ENCODE measurements around the gene LGALS12.
A peak's percentile ranks its signal among the peaks of the same experiment; 100 is the strongest.
"Not testable (repeated sequence)": the region's sequence is repeated elsewhere in the genome, so short reads cannot be mapped to it uniquely, and the experiment has no call there.

The LGALS12 gene

DNA sequence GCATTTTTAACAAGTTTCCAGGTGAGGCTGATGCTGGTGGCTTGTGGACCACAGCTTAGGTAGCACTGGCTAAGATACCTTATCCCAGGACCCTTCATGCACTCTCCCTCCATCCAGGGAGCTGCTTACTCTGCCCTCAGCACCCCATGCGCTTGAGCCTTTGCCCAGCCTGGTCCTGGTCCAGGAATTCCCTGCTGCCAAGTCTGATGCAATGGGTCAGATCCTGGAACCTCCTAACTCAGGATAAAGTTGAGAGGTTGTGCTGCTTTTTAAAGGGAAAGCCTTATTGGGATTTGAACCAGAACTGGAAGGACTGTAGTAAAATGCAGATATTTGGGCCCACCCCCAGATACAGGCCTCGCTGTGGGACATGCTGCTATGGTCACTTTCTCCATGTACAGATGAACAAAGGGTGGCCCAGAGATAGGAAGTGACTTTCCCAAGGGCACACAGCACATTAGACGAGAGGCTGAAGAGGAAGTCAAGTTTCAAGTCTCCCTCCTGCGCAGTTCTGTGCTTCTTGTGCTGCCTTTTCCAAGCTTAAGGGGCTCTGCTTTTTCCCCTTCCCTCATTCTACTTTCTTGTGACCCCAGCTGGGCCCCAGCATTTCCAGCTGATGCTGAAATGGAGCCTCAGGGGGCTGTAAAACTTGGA is 824 bp upstream of the LGALS12 start:
- no peak for DNase-seq (ENCODE audit: low spot score)

DNA sequence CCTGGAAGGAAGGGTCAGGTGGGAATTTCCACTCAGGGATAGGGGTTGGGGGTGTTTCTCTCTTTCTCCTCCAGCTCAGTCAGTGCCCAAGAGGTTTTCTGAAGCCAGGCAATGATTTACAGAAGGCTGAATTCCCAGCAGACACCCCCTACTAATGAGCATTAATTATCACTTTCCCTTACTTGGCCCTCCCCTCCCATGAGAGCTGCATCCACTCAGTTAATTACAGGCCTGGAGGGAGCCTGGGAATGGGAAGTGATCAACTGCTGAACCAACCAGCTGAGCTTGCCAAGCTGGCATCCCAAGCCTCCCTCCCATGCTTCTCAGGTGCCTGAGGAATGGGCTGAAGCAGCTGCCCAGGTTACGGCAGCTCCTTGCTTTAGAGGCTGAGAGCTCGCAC is 992 bp downstream of the LGALS12 start:
- no peak for DNase-seq (ENCODE audit: low spot score)

DNA sequence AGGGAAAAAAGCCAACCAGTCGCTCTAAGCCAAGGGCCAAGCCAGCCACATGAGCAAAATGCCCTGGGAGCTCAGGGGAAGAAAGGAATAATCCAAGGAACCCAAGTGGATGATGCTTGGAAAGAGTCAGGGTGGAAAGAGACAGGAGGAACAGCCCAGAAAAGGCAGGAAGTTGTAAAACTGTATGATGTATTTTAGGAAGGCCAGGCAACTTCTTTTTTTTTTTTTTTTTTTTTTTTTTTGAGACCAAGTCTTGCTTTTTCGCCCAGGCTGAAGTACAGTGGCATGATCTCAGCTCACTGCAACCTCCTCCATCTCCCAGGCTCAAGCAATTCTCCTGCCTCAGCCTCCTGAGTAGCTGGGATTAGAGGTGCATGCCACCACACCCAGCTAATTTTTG is 1.6 kb downstream of the LGALS12 start:
- no peak for DNase-seq (ENCODE audit: low spot score)

DNA sequence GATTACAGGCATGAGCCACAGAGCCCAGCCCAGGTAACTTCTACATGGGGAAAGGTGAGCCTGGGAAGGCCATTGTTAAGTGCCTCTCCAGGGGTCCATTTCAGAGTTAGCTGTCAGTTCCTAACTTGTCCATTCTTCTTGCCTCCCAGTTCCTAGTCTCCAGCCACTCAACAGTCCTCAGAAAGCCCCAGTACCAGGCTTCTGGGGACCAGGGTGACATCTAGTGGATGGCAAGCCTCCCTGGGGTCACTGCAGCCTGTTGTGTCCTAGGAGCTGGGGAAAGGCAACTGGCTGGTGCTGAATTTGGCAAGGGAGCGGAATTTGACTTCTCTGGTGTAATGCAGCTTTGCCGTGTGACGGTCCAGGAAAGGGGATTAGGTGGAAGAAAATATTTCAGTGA is 2.1 kb downstream of the LGALS12 start:
- no peak for DNase-seq (ENCODE audit: low spot score)

DNA sequence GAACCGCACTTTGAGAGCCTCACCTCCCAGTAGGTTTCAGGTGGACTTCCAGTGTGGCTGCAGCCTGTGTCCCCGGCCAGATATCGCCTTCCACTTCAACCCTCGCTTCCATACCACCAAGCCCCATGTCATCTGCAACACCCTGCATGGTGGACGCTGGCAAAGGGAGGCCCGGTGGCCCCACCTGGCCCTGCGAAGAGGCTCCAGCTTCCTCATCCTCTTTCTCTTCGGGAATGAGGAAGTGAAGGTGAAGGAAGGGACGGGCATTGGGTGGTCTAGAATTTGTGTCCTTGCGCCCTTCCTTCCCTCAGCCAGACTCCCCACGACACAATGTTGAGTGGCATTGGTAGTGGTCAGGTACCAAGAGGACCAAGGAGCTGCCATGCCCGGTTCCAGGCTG is 2.9 kb downstream of the LGALS12 start:
- no peak for DNase-seq (ENCODE audit: low spot score)

DNA sequence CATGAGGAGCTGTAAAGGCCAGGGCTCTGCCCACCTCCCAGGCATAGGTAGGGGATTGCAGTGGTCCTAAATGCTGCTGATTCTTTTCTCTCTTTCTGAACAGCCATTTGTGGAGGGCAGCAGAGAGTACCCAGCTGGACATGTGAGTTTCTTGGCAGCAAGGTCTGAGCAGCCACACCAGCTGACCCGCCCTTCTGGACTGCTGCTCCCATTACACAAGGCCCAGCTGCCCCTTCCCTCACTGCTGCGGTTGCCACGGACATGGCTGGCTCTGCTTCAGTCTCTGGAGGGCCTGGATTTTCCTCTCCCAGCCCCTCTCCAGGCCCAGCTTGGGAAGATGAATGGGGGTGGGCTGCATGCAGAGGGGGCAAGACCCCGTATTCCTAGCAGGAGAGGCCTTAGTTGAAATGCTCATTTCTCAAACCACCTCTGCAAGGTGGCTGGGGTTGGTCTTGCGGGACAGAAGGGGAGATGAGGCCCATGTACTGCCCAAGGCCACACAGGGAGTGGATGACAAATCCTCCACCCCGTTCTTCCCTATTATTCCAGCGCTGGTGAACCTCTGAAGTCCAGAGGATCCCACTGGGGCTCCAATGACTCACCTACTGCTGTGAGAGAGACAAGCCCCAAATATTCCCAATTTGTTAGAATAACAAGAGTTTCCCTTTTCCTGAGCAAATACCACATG is 4.6 kb downstream of the LGALS12 start:
- DNase-seq (ENCODE audit: low spot score) = no peak

DNA sequence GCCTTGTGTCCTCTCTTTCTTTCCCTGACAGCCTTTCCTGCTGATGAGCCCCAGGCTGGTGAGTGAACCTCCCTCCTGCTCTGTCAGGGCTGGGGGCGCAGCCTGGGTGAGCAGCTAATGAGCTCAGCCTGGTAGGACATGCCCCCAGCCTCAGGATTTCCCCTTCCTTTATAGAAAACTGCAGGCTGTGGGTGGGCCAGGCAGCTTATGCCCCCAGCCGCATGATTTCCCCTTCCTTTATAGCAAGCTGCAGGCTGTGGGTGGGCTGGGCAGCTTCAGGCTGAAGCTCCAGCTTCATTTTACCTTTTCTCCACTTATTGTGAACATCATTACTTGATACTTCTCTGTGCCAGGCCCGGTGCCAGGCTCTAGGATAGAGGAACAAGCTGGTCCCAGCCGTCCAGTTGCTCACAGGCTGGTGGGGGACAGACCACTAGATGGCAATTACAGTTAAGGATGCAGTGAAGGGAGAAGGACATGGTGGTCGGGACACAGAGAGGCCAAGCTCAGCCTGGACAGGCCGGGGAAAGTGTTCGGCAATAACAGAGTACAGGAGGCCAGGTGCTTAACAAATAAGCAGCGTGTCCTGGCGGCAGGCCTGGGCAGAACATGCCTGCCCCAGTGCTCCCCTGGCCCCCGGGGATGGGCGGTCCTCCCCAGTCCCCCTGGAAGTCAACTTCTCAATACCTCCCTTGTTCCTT is 5.3 kb downstream of the LGALS12 start:
- DNase-seq (ENCODE audit: low spot score) = no peak

DNA sequence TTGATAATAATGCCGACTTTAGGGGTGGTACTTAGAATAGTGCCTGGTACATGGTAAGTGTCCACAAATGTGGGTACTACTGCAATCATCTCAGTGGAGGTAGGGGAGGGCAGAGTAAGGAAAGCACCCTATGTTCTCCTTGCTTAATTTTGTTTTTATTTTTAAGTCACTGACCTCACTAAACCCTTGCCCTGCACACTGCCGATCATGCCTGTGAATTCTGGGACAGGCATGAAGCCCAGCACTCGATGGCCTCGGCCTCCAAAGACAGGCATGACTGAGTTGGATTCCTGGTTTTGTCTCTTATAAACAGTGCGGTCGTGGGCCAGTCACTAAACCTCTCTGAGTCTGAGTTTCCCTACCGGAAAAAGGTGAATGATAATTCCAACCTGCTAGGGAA is 6.9 kb downstream of the LGALS12 start:
- no peak for DNase-seq (ENCODE audit: low spot score)

DNA sequence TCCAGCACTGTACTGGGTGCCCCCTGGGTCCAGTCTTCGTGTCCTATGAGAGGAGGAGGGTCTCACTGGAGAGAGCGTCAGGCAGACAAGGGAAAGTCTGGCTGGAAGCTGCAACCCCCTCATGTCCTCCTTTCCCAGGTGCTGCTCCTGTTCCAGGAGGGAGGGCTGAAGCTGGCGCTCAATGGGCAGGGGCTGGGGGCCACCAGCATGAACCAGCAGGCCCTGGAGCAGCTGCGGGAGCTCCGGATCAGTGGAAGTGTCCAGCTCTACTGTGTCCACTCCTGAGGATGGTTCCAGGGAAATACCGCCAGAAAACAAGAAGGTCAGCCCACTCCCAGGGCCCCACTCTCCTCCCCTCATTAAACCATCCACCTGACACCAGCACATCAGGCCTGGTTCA is 10.2 kb downstream of the LGALS12 start:
- DNase-seq (ENCODE audit: low spot score) = no peak

DNA sequence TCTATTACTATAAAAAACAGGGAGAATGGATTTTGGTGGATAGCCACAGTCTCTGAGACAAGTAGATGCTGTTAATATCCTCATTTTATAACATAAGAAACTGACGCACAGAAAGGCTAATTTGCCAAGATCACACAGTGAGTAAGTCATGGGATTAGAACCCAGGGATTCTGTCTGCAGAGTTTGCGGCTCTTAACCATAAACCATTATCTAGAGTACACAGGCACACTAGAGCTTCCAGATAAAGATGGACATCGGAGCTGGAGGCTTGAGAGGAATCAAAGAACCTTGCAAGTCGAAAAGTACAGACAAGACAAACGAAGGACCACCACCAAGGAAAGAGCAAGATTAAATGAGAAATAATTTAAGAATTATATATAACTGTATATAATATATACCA is 11.3 kb downstream of the LGALS12 start:
- no peak for DNase-seq (ENCODE audit: low spot score)

DNA sequence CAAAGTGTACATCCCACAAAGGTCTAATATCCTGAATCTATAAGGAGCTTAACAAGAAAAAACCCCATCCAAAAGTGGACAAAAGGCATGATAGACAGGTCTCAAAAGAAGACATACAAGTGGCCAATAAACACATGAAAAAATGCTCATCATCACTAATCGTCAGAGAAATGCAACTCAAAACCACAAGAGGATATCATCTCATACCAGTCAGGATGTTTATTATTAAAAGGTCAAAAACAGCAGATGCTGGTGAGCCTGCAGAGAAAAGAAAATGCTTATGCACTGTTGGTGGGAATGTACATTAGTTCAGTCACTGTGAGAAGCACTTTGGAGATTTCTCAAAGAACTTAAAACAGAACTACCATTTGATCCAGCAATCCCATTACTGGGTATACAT is 12.7 kb downstream of the LGALS12 start:
- DNase-seq (ENCODE audit: low spot score) = peak; percentile 24

DNA sequence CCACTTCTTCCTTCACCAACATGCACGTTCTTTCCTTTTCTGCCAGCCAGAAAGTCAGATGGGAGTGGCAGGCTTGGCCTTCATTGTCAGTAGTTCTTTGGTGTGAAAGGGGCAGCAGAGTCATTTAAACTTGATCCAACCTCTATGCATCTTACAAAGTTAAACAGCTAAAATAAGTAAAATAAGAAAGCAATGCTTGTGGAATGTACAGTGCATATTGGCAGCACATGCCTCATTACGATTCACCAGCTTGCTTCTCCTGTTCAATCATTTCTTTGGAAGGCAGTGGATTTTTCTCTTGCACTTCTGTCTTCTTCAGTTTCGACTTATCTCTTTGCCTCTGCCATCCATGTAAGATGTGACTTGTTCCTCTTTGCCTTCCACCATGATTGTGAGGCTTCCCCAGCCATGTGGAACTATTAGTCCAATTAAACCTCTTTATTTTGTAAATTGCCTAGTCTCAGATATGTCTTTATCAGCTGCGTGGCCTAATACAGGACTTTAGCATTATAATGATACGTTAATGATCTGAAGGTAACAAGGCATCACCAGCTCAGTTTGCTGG is 14.8 kb downstream of the LGALS12 start:
- no peak for DNase-seq (ENCODE audit: low spot score)

DNA sequence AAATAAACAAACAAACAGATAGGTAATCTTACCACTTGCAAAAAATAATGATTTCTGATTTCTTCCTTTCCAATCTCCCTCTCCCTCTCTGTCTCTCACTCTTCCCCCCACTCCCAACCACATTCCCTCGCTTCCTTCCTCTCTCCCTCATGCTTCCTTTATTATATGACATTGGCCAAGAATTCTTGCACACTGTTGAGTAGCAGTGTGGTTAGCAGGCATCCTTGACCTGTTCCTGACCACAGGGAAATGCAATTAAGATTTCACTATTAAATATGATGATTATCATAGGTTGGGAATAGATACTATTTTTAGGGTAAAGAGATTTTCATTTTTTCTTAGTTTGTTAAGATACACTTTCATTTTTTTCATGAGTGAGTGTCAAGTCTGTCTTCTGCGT is 16.0 kb downstream of the LGALS12 start:
- DNase-seq (ENCODE audit: low spot score) = no peak

DNA sequence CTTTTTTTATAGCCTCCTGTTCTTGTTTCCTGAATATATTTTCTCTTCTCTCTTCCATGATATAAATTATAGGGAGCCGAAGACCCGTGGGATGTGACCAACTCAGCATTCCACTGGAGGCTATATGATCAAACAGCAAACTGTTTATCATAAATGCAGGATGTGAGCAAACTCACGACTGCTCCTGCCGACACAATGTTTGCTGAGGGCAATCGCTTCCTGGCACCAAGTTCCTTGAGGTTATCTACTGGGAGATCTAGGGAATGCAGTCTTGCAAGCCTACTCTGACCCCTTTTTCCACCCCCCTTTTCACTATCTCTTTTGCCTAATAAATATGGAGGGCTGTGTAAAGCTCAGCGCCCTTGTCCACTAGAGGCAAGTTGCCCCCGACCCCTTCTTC is 17.3 kb downstream of the LGALS12 start:
- no peak for DNase-seq (ENCODE audit: low spot score)

DNA sequence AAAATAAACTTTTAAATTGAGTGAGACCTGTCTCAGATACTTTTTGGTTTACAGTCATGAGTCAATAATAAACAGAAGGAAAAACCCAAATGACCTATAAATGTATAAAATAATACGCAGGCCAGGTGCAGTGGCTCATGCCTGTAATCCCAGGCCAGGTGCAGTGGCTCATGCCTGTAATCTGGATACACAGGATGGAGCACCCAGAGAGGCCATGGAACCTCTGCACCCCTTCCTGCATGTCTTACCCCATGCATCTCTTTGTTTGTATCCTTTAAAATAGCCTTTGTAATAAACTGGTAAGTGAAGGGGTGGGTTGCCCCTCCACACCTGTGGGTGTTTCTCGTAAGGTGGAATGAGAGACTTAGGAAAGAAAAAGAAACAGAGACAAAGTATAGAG is 21.8 kb downstream of the LGALS12 start:
- DNase-seq (ENCODE audit: low spot score) = no peak

DNA sequence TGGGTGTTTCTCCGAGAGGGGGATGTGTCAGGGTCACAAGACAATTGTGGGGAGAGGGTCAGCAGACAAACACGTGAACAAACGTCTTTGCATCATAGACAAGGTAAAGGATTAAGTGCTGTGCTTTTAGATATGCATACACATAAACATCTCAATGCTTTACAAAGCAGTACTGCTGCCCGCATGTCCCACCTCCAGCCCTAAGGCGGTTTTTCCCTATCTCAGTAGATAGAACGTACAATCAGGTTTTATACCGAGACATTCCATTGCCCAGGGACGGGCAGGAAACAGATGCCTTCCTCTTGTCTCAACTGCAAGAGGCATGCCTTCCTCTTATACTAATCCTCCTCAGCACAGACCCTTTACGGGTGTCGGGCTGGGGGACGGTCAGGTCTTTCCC is 22.3 kb downstream of the LGALS12 start:
- not testable (repeated sequence) for DNase-seq (ENCODE audit: low spot score)

DNA sequence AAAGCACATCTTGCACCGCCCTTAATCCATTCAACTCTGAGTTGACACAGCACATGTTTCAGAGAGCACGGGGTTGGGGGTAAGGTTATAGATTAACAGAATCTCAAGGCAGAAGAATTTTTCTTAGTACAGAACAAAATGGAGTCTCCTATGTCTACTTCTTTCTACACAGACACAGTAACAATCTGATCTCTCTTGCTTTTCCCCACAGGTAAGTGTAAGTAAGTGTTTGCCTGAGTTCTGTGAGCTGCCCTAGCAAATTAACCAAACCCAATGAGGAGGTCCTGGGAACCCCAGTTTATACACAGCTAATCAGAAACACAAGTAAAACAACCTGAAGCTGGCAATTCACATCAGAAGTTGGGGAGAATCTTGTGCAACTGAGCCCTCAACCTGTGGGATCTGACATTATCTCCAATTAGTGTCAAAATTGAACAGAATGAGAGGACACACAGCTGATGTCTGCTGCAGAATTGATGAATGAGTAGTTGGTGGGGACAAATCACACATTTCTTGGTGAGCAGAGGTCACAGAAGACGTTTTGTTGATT is 22.9 kb downstream of the LGALS12 start:
- DNase-seq (ENCODE audit: low spot score) = not testable (repeated sequence)

DNA sequence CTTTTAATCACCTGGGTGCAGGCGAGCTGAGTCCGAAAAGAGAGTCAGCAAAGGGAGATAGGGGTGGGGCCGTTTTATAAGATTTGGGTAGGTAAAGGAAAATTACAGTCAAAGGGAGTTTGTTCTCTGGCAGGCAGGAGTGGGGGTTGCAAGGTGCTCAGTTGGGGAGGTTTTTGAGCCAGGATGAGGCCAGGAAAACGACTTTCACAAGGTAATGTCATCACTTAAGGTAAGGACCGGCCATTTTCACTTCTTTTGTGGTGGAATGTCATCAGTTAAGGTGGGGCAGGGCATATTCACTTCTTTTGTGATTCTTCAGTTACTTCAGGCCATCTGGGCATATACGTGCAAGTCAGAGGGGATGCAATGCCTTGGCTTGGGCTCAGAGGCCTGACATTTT is 23.5 kb downstream of the LGALS12 start:
- not testable (repeated sequence) for DNase-seq (ENCODE audit: low spot score)

DNA sequence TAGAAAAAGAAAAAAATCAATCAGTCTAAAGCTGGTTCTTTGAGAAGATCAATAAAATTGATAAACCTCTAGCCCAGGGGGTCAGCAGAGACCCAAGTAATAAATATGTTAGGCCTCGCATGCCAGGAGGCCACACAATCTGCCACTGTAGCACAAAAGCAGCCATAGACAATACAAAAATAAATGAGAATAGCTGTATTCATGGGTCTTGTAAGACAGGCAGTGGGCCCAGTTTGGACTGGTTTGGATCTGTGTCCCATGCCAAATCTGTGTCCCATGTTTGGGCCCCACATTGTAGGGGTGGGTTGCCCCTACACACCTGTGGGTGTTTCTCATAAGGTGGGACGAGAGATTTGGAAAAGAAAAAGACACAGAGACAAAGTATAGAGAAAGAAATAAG is 24.1 kb downstream of the LGALS12 start:
- no peak for DNase-seq (ENCODE audit: low spot score)

DNA sequence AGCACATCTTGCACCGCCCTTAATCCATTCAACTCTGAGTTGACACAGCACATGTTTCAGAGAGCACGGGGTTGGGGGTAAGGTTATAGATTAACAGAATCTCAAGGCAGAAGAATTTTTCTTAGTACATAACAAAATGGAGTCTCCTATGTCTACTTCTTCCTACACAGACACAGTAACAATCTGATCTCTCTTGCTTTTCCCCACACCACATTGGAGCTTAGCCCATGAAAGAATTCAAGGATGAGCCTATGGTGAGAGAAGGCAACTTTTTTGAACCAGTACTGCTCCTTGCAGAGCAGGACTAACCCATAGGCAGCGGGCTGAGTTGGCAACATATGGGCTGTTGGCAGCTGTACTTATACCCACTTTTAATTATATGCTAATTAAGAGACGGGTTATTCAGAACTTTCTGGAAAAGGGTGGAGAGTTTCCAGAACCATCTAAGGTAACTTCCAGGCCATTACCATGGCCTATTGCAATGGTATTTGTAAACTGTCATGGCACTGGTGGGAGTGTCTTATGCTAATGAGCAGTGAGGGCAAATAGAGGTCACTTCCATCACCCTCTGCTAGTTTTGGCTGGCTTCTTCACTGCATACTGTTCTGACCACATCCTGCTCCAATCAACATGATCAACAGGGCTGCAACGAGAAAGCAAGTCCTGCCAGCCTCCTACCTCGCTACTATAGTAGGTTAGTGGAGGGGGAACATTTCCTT is 25.3 kb downstream of the LGALS12 start:
- peak; percentile 73 for DNase-seq (ENCODE audit: low spot score)

DNA sequence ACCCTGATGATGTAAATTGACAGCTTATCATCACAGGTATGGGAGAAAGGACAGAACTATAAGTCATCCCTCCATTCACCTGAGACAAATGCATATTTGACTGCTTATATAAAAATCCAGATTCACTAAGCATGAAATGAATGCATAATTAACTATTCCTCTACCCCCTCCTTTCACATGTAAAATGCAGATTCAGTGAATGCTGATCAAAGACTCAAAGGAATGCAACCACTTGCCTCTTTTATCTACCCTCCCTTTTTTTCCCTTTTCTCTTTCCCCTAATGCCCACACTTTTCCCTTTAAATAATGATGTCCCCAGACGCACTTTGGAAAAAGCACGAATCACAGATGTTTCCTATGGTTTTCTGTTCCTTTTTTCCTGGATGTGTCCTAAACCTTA is 26.2 kb downstream of the LGALS12 start:
- no peak for DNase-seq (ENCODE audit: low spot score)

DNA sequence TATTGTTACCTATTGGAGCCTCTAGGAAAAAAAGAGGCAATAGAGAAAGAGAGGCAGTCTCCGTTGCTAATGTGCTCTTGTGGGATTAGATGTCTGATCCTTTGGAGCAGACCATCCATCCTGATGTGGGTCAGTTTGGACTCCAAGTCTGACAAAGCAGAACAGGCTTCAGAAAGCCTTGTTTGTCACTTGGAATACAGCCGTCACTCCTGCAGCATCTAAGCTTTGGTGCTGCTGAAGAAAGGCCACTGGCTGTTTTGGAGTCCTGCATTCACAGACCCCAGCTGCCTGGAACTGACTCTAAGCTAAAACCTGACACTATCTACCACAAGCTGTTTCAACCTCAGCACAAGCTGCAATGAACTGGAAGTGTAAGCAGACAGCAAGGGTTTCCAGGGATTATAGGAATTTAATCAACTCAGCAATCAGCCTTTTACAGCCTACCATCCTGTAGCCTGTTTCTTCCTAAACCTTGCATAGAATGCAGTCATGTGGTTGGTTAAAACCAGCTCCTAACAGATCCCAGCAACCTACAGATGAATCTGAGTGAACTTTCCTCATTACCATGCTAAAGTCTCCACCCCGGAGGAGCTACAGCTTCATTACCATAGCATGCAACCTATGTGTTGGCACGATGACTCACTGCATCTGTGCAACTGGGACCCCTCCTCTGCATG is 27.1 kb downstream of the LGALS12 start:
- DNase-seq (ENCODE audit: low spot score) = no peak
